ENCODE data around the gene FYN.
"Not testable (repeated sequence)": the region's sequence is repeated elsewhere in the genome, so short reads cannot be mapped to it uniquely, and the experiment has no call there.

Gene FYN

GRCh38 chr6:111639266-111639665 lies 234.0 kb downstream of the FYN start:
- no peak for DNase-seq (ENCODE audit: low read depth in 2 of 2, low spot score in 1 of 2)

GRCh38 chr6:111634981-111635380 lies 238.3 kb downstream of the FYN start:
- not testable (repeated sequence) for DNase-seq (ENCODE audit: low read depth in 2 of 2, low spot score in 1 of 2)

DNA sequence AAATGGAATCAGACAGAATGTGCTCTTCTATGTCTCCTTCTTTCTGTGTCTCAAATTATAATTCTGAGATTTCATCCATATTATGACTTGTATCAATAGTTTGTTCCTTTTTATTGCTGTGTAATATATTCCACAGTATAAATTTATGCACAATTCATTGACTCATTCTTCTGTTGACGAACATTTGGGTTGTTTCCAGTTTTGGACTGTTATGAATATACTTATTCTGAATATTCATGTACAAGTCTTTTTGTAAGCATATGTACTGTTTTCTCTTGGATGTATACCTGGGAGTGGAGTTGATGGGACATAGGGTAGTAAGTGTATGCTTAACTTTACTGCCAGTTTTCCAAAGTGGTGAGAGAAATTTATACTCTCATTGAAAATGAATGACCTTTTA lies 239.4 kb downstream of the FYN start:
- DNase-seq (ENCODE audit: low read depth in 2 of 2, low spot score in 1 of 2): no peak

- no peak for DNase-seq (ENCODE audit: low read depth in 2 of 2, low spot score in 1 of 2)
These were observed 240.6 kb downstream of the FYN start for GRCh38 chr6:111632468-111633247.

GRCh38 chr6:111631903-111632460 lies 241.3 kb downstream of the FYN start:
- no peak for DNase-seq (ENCODE audit: low read depth in 2 of 2, low spot score in 1 of 2)

GRCh38 chr6:111631018-111631417 lies 242.2 kb downstream of the FYN start:
- no peak for DNase-seq (ENCODE audit: low read depth in 2 of 2, low spot score in 1 of 2)

- DNase-seq (ENCODE audit: low read depth in 2 of 2, low spot score in 1 of 2): no peak
These were observed 245.0 kb downstream of the FYN start for GRCh38 chr6:111628142-111628850.

GRCh38 chr6:111626441-111626840 lies 246.8 kb downstream of the FYN start:
- no peak for DNase-seq (ENCODE audit: low read depth in 2 of 2, low spot score in 1 of 2)

GRCh38 chr6:111625461-111626391 lies 247.5 kb downstream of the FYN start:
- DNase-seq (ENCODE audit: low read depth in 2 of 2, low spot score in 1 of 2): no peak

DNA sequence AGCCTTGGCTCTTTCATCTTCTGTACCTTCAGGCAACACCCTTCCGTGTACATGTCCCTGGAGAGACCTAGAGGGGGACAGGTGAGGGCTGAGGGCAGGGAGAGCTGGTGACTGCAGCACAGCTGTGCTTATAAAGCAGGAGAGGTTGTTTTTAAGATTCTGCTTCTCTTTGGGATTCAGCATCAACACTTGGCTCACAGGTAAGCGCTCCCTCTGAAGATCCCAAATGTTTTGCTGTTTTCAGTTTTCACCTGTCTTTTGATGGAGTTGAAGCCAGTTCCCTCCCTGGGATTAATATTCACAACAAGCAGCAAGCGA lies 248.2 kb downstream of the FYN start:
- DNase-seq (ENCODE audit: low read depth in 2 of 2, low spot score in 1 of 2): no peak

GRCh38 chr6:111624401-111625098 lies 248.7 kb downstream of the FYN start:
- DNase-seq (ENCODE audit: low read depth in 2 of 2, low spot score in 1 of 2): no peak

DNA sequence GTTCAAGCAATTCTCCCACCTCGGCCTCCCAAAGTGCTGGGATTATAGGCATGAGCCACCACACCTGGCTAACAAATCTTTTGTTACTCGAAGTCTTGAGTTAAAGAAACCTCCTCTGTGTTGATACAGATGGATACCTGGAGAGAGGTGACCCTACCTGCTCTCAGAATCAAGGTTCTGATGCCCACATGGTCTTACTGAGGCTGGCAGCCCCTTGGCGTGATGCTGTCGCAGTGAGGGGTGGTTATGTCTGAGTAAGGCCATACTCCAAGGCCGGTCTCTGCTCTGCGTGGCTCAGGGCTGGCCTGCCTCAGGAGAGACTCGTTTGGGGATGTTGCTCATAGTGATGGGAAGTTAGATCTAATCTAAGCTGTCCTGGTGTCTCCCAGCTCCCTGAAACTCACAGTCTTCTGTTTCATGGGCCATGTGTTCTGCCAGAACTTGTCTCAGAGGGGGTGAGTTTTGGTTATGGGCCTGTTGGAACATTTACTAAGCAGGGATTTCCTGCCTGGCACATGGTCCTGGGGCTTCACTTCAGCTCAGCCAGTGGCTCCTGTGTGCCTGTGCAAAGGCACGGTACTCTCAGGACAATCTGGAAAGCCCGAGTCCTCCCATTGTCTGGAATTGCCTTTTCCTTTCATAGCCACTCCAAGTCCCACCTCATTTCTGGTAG lies 250.1 kb downstream of the FYN start:
- no peak for DNase-seq (ENCODE audit: low read depth in 2 of 2, low spot score in 1 of 2)

- no peak for DNase-seq (ENCODE audit: low read depth in 2 of 2, low spot score in 1 of 2)
These were observed 253.1 kb downstream of the FYN start for GRCh38 chr6:111620169-111620568.

GRCh38 chr6:111618407-111618806 lies 254.8 kb downstream of the FYN start:
- DNase-seq (ENCODE audit: low read depth in 2 of 2, low spot score in 1 of 2): no peak

GRCh38 chr6:111617149-111617548 lies 256.1 kb downstream of the FYN start:
- DNase-seq (ENCODE audit: low read depth in 2 of 2, low spot score in 1 of 2): no peak

- no peak for DNase-seq (ENCODE audit: low read depth in 2 of 2, low spot score in 1 of 2)
These were observed 257.2 kb downstream of the FYN start for GRCh38 chr6:111615916-111616612.

DNA sequence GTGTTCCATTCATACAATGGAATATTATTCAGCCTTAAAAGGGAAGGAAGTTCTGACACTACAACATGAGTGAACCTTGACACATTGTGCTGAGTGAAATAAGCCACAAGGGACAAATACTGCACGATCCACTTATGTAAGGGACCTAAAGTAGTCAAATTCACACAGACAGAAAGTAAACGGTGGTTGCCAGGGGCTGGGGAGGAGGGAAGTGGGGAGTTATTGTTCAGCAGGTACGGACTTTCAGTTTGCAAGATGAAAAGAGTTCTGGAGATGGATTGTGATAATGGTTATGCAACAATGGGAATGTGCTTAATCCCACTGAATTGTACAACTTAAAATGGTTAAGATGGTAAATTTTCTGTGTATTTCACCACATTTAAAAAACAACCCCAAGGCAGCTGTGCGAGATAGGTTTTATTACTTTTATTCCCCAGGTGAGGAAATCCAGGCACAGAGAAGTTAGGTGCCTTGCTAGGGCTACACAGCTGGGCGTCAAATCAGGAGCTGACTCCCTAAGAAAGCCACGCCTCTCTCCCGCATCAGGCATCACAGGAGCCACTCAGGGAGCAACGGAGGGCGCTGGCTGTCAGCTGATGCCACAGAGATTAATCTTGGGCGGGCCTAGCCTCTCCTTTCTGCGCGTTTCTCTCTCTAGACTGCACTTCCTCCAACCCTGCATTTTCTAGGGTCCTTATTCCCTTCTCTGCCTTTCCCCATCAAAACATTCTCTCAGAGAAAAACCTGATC lies 258.2 kb downstream of the FYN start:
- DNase-seq (ENCODE audit: low read depth in 2 of 2, low spot score in 1 of 2): no peak

DNA sequence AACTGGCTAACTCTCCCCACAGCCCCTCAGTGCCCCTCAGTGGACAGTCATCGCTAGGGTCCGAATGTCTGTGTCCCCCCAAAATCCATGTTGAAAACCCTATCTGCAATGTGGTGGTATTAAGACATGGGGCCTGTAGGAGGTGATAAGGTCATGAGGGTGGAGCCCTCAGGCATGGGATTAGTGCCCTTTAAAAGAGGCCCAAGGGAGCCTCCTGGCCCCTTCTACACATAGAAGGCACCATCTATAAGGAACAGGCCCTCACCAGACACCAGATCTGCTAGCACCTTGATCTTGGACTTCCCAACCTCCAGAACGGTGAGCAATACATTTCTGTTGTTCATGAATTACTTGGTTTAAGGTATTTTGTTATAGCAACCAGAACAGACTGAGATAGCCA lies 260.9 kb downstream of the FYN start:
- DNase-seq (ENCODE audit: low read depth in 2 of 2, low spot score in 1 of 2): no peak
